GM18951 (cell line): ENCODE data around the gene PLA2G1B.

Source experiments
- POLR2A ChIP-seq: IDR thresholded peaks from 4 replicates; pipeline ENCODE4 v1.6.1; 2011; ENCODE audit warnings: mild to moderate bottlenecking; ENCODE audit not compliant: insufficient read length, insufficient read depth; ENCODE audit errors: extremely low read depth
- in situ Hi-C: fragments of 300-500 bp; cut with MboI; formaldehyde crosslinking; loops from one replicate; pipeline ENCODE4 v1.12.0; 2022; ENCODE audit warnings: low sequenced_read_pairs, mixed read lengths, inconsistent platforms; ENCODE audit not compliant: unreplicated experiment

The PLA2G1B gene

DNA sequence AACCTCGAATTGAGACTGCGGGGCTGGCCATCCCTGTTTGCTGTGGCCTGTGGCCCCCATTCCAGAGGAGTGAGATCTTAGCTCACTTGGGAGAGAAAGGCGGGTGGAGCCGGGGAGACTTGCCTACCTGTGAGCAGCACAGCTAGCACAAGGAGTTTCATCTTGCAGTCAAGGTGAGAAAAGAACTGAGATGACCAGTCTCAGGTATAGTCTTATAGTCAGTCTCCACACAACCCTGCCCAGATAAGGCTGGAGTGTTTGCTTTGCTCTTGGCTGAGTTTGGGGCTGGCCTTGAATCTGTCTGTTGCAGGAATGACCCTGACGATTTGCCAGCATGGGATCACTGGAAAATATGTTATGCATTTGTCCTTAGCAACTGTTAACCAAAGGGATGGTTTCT, at the start of gene PLA2G1B:
PLA2G1B (minus strand) TSS at position 187 of the 400 bp plus-strand sequence; CDS start at position 161, 26 bp downstream.
- in situ Hi-C loops, result no loop called here
- no peak for TF ChIP-seq POLR2A

DNA sequence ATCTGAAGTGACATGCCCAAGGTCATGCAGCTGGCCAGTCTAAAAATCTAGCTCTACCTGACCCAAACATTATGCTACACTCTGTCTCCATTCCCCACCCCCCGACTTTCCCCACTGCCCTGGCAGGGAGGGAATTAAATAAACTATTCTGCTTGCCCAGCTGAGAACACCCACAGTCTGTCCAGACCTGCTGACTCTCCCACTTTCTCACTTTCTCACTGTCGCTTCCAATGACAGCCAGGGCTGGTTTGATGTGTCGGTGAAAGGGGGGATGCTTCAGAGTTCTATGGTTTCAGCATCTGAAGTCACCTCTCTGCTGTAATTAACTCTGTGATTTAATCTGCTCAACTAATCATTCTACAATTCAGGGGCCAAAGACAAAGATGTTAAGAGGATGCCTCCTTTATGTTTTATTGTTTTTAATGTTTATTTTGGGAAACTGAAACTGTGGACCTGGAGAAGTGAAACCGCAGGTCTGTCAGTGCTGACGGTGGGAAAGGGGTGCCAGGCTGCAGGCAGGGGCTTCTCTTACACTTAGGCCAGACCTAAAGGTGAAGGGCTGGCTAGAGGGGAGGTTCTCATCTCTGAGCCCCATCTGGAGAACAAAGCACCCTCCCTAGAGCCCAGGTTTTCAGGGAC, 49.5 kb upstream of the PLA2G1B start:
- TF ChIP-seq POLR2A, result no peak
- in situ Hi-C loops, result no loop called here

- in situ Hi-C loops, result no loop called here
- TF ChIP-seq POLR2A, result no peak
These were observed 48.8 kb upstream of the PLA2G1B start for GRCh38 chr12:120376416-120376815.

DNA sequence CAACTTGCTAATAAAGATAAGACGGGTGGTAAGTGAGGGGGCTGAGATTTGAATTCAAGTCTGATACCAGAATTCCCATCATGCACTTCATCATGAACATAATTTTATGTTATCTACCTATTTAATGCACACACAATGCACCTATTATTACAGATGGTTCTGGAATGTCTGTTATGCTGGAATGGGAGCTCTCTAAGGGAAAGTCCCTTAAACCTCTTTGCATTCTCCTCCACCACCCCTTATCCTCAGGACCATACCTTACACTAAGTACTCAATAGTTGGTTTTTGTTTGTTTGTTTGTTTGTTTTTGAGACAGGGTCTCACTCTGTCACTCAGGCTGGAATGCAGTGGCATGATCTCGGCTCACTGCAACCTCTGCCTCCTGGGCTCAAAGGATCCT, 48.4 kb upstream of the PLA2G1B start:
- in situ Hi-C loops, result no loop called here

GRCh38 chr12:120373683-120374082, 46.1 kb upstream of the PLA2G1B start:
- in situ Hi-C loops, result no loop called here
- TF ChIP-seq POLR2A, result no peak

More for the DNA sequence above, 48.4 kb upstream of the PLA2G1B start:
- TF ChIP-seq POLR2A, result no peak

- in situ Hi-C loops, result no loop called here
- TF ChIP-seq POLR2A, result no peak
These were observed 43.0 kb upstream of the PLA2G1B start for GRCh38 chr12:120370343-120371243.

- in situ Hi-C loops, result no loop called here
- no peak for TF ChIP-seq POLR2A
These were observed 42.2 kb upstream of the PLA2G1B start for GRCh38 chr12:120369603-120370342.

GRCh38 chr12:120368789-120369602, 41.4 kb upstream of the PLA2G1B start, which contains the start of gene MSI1:
TSS of gene MSI1 (minus strand) at chr12:120369164. CDS start at chr12:120369091, 73 bp downstream.
- in situ Hi-C loops, result no loop called here
- TF ChIP-seq POLR2A, result no peak

DNA sequence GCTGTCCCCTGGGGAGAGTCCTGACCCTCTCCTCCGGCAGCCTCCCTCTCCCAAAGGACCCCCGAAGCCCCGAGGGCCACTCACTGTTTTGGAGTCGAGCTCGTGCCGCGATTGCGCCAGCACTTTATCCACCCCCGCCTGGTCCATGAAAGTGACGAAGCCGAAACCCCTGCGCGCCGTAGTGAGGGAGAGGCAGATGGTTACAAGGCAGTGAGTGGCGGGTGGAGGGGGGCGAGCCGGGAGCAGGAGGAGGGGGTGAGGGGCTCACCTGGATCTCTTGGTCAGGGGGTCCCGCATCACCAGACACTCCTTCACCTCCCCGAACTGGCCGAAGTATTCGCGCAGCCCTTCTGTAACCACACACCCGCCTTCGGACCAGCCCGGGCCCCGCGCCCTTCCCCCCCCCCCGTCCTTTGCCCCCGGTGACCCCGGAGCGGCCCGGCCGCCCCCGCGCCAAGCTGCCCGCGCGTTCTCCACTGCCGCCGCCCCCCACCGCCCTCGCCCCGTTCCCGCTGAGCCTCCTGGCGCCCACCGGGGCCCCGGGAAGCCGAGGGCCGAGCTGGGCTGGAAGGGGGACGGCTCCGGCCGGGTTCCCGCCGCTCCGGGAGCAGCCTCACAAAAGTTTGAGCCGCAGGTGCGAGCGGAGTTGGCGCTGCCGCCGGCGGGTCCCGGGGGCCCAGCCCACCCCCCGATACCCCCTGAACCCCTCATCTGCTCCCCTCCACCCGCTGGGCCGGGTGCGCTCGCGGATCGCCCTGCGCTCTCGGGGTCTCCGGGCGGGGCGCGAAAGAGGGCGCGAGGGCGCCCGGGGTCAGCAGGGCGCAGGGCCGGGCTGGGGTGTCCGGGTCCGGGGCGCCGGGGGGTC, 40.6 kb upstream of the PLA2G1B start:
- no peak for TF ChIP-seq POLR2A
- in situ Hi-C loops, result no loop called here

- TF ChIP-seq POLR2A, result no peak
- in situ Hi-C loops, result no loop called here
These were observed 39.8 kb upstream of the PLA2G1B start for GRCh38 chr12:120367233-120367923.

DNA sequence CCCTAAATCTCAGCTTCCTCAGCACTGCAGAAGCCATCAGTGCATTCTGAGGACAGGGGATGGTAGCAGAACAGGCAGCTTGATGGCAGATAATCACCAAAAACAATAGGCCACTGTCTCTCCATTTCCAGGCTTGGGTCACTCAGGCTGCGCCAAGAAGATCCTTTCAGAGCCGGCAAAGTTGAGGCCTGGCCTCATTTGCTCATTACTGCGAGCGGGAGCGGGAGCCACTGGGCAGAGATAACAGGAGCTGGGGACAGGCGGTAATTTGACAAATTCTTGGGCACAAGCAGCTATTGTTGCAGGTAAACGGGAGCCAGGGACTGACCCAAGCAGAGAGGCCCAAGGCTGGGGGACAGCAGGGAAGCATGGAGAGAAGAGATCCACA, 39.3 kb upstream of the PLA2G1B start:
- no peak for TF ChIP-seq POLR2A
- in situ Hi-C loops, result no loop called here
